HFF-Myc (cell line): ENCODE measurements around the gene MLLT10.

Experiments used
- DNase-seq: peaks from one replicate; pipeline ENCODE4 v3.0.0-alpha.2; 2011; ENCODE audit warnings: low read depth; ENCODE audit errors: extremely low read depth
- H3K4me3 ChIP-seq: replicated peaks from 2 replicates; pipeline ENCODE4 v1.5.1; 2011; ENCODE audit warnings: low read depth, mild to moderate bottlenecking, control low read depth, low read length
- CTCF ChIP-seq: IDR thresholded peaks from 2 replicates; pipeline ENCODE4 v1.5.1; 2012; ENCODE audit warnings: mild to moderate bottlenecking, low read depth, low read length, control low read depth; ENCODE audit errors: missing control alignments

MLLT10 gene

DNA sequence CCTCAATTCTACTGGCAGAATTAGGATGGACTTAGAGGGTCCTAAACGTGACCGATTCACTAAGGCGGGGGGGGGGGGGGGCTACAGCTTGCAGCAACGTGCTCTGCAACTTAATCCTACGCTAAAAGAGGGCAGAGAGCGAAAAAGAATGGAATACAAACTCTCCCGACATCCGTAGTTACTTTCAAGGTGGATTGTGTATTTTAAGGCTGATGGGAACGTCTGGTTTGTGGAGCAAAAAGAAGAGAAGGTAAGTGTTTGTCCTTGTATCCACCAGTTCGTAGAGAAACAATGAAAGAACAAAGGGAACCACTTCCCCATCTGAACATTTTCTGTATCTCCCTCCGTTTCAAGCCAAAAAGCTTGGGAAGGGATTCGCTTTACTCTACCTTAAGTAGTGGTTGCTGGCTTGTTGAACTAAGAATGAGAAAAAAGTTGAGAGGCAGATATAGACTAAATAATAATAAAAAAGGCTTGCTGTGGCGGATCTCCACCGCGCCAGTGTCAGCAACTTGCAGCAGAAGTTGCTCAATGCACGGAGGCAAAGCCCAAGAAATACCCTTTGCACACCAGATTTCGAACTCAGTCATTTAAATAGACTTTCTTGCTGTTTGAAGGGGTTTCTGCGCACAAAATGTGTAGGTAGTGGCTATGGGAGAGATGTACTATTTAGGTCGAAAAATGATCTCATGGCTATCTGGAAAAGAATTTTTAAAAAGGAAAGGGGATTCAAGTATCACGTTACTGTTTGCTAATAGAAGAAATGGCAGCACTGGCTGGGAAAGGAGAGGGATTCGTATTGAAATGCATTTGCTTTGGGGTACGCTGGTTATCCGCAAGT, 9.3 kb upstream of the MLLT10 start:
- no peak for DNase-seq
- no peak for TF ChIP-seq CTCF
- H3K4me3 ChIP-seq, result peak overlapping the region; percentile 58

DNA sequence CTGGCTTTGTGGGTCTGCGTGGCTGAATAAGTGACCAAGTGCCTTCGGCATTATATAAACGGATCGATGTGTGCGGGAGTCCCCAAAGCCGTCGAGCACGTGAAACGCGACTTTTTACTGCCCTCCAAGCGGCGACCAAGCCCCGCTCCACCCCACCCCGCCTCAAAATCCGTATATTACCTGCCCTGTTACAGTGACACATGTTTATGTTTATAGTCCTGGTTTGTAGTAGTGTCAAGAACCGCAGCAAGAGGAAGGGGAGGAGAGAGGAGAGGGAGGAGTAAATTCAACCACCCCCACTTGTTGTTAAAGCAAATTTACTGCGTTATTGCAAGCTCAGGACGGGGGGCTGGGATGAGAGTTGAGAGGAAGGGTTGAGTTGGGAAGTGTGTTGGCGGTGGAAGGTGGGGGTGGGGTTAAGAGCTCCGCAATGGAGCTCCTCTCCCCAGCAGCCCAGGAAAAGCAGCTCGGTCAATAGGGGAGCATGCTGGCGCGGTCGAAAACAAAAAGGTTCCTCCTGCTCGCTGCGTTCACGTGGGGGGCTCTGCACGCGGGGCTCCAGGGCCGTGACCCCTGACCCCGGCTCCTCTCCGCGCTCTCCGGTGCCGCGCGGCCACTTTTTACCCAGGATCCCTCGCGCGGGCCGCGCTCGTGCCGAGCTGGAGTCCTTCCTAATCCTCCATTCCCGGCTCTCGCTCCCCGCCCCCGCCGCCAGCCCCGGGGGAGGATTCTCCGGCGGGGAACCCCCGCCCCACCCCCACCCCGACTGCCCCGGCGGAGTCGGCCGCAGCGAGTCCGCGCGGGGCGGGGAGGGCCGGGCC, 8.5 kb upstream of the MLLT10 start, which contains the start of gene SKIDA1:
Gene SKIDA1, minus strand, starts transcription at position 316 of the 821 bp plus-strand sequence. CDS start 7,860 bp downstream, outside the sequence.
- no peak for TF ChIP-seq CTCF
- peak; percentile 97 for DNase-seq
- H3K4me3 ChIP-seq, result peak within 1 kb of the TSS; percentile 58

DNA sequence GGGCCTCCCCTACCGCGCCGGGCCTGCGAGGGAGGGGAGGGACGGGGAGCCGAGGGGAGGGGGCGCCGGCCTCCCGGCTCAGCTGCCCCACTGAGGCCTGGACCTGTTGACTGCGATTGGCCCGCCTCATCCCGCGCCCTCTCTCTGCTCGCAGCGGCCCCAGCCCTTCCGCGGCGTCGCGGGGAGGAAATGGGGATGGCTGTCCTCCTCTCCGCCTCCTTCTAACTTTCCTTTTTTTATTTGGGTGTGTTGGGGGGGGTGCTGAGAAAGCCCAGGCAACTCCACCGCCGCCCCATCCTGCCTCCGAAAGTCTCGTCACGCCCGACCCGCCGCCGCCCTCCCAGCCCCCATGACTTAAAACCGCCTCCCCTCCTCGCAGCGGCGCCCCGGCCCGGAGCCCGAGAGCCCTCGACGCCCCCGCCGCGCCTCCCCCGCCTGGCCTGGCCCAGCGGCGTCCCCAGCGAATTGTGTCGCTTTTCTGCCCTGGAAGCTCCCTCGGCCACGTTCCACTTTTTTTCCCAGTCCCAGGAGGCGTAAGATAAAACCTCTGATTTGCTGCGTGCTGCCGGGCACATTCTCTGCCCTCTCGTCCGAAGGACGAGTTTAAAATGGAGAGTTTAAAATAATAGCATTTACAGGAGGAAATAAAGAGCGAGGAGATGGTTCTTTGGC, 7.7 kb upstream of the MLLT10 start:
- DNase-seq, result no peak
- peak overlapping the region; percentile 58 for H3K4me3 ChIP-seq
- no peak for TF ChIP-seq CTCF

- DNase-seq, result no peak
- H3K4me3 ChIP-seq, result peak overlapping the region; percentile 58
- TF ChIP-seq CTCF, result no peak
Measured at GRCh38 chr10:21526860-21527597, 7.0 kb upstream of the MLLT10 start.

DNA sequence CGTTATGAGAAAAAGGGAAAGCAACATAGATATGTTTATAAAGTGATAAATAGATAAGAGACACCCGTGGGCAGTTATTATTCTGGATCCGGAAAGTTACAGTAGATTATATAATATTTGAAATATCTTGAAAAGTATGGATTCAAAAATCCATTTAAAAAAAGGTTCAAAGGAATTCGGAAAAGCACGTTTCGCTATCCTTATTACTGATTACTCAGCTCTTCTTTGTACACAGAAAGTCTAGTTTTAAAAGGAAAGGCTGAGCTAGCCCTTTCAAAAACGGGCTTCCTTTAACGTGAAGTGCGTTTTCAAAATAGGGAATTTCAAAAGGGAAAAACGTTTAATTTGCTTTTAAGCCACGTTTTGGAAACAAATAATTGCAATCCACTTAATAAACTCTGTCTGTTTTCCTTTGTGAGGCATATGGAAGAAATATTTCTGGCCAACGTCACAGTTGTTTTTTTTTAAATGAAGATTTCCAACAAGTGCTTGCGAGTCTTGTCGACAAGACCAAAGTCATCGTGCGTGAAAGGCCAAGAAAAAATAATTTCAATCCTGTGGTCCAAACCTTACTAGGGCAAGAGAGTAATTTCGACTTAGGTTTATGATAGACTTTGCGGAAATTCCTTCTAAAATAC, 6.3 kb upstream of the MLLT10 start:
- TF ChIP-seq CTCF, result no peak
- H3K4me3 ChIP-seq, result peak overlapping the region; percentile 58
- DNase-seq, result no peak
